ENCODE measurements around the gene SLC17A9.

GRCh38 chr20:62906647-62907375 is 45.7 kb upstream of the SLC17A9 start:
- TF ChIP-seq CTCF (IDR thresholded peaks at IDR 0.05; ENCODE audit: insufficient read depth, low read depth, low read length) = no peak
- TF ChIP-seq EZH2 (IDR thresholded peaks at IDR 0.05; ENCODE audit: insufficient read depth, low read length) = no peak
